Uterus (tissue), 2 donors: ENCODE data around the gene YWHAG.

Experiments
- POLR2A ChIP-seq, 2 donors: fragments of 450-650 bp; IDR thresholded peaks; one replicate each; pipeline ENCODE4 v1.6.1; 2016; ENCODE audit warnings: antibody characterized with exemption in 2 of 2, mild to moderate bottlenecking in 1 of 2, moderate library complexity in 1 of 2
- TF ChIP-seq, protein P1 (sequence below), 4 experiments: fragments of 200-600 bp in 2 of 4; fragments of 450-650 bp in 2 of 4; sonication (generic) in 2 of 4; IDR thresholded peaks; one replicate each; pipeline ENCODE4 v1.5.1; 2016 to 2019; ENCODE audit warnings: antibody characterized with exemption in 4 of 4, mild to moderate bottlenecking in 2 of 4, moderate library complexity in 1 of 4

DNA sequence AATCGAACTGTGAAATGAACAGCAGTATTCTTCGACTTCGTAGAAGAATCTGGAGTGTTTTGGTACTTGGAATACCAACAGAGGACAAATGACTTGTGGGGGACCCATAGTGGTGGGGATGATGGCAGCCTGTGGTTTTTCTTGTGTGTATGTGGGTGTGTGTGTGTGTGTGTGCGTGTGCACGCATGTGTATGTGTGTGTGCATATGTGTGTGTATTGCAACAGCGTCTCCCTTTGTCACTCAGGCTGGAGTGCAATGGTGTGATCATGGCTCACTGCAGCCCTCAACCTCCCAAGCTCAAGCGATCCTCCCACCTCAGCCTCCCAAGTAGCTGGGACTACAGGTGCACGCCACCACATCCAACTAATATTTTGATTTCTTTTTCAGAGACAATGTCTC is 9.4 kb upstream of the YWHAG start:
- TF ChIP-seq POLR2A (IDR thresholded peaks at IDR 0.05), result no peak
- TF ChIP-seq, protein P1, sequence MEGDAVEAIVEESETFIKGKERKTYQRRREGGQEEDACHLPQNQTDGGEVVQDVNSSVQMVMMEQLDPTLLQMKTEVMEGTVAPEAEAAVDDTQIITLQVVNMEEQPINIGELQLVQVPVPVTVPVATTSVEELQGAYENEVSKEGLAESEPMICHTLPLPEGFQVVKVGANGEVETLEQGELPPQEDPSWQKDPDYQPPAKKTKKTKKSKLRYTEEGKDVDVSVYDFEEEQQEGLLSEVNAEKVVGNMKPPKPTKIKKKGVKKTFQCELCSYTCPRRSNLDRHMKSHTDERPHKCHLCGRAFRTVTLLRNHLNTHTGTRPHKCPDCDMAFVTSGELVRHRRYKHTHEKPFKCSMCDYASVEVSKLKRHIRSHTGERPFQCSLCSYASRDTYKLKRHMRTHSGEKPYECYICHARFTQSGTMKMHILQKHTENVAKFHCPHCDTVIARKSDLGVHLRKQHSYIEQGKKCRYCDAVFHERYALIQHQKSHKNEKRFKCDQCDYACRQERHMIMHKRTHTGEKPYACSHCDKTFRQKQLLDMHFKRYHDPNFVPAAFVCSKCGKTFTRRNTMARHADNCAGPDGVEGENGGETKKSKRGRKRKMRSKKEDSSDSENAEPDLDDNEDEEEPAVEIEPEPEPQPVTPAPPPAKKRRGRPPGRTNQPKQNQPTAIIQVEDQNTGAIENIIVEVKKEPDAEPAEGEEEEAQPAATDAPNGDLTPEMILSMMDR (IDR thresholded peaks at IDR 0.05), result no peak
